Glutamatergic neuron (in vitro differentiated cells): Measurements from ENCODE around the gene NPTXR. TPM values are rescaled to one million over a fixed set of nuclear protein-coding genes. Genes with fewer than 3 reads are reported as not detected.

Experiments
- DNase-seq: peaks from one replicate; pipeline ENCODE4 v3.0.0; 2022
- H3K27ac Mint-ChIP-seq: one replicate; pipeline ENCODE4 v1.8.0; 2020; ENCODE audit warnings: mild to moderate bottlenecking, mixed read lengths, inconsistent platforms; ENCODE audit not compliant: unreplicated experiment
- H3K27me3 Mint-ChIP-seq: one replicate; pipeline ENCODE4 v1.8.0; 2020; ENCODE audit warnings: mild to moderate bottlenecking, moderate library complexity, mixed read lengths, inconsistent platforms; ENCODE audit not compliant: unreplicated experiment
- H3K36me3 Mint-ChIP-seq: one replicate; pipeline ENCODE4 v1.8.0; 2020; ENCODE audit warnings: mild to moderate bottlenecking, mixed read lengths, inconsistent platforms; ENCODE audit not compliant: unreplicated experiment
- H3K4me1 Mint-ChIP-seq: one replicate; pipeline ENCODE4 v1.8.0; 2020; ENCODE audit warnings: mild to moderate bottlenecking, low read depth, mixed read lengths, inconsistent platforms; ENCODE audit not compliant: unreplicated experiment
- H3K4me3 Mint-ChIP-seq: one replicate; pipeline ENCODE4 v1.8.0; 2020; ENCODE audit warnings: mild to moderate bottlenecking, mixed read lengths, inconsistent platforms; ENCODE audit not compliant: unreplicated experiment
- H3K9me3 Mint-ChIP-seq: one replicate; pipeline ENCODE4 v1.8.0; 2020; ENCODE audit warnings: mild to moderate bottlenecking, moderate library complexity, mixed read lengths, inconsistent platforms; ENCODE audit not compliant: unreplicated experiment
- CTCF ChIP-seq: fragments of 200-600 bp; sonication (generic); IDR thresholded peaks from one replicate; pipeline ENCODE4 v1.5.0; 2021; ENCODE audit not compliant: partially characterized antibody, unreplicated experiment
- total RNA-seq: library from RNA; stranded (reverse); fragmentation: NEBNext Ultra II Directional; extraction: Animal tissue kit (Norgen Biotek cat#: 25700); gene quantifications from one replicate; pipeline ENCODE4 v1.2.1, GENCODE V29; 2021; ENCODE audit not compliant: unreplicated experiment

The NPTXR gene
- total RNA-seq, 1 donor from 2014 or later = 9.2 TPM

GRCh38 chr22:38774496-38775166, 69.2 kb downstream of the NPTXR start:
- Mint-ChIP-seq H3K4me1 (peaks cover 3% of the 10 kb centered on the region), H3K27ac (no peak overlapping the region), H3K27me3 (peaks cover 5% of the 10 kb centered on the region), H3K4me3 (no peak overlapping the region), H3K36me3 (no peaks in the 10 kb centered on the region), H3K9me3 (peaks cover 3% of the 10 kb centered on the region)
- no peak for DNase-seq
- TF ChIP-seq CTCF = no peak

- peaks cover 2% of the 10 kb centered on the region for H3K27me3 Mint-ChIP-seq
- H3K4me3 Mint-ChIP-seq = no peak overlapping the region
- TF ChIP-seq CTCF = no peak
- H3K4me1 Mint-ChIP-seq = peaks cover 3% of the 10 kb centered on the region
- DNase-seq = no peak
- peaks cover 3% of the 10 kb centered on the region for H3K9me3 Mint-ChIP-seq
- H3K36me3 Mint-ChIP-seq = no peaks in the 10 kb centered on the region
- no peak overlapping the region for H3K27ac Mint-ChIP-seq
These were observed 70.4 kb downstream of the NPTXR start for GRCh38 chr22:38773363-38773946.

- Mint-ChIP-seq H3K27ac (no peak overlapping the region), H3K4me3 (no peak overlapping the region), H3K9me3 (peaks cover 3% of the 10 kb centered on the region), H3K4me1 (no peaks in the 10 kb centered on the region), H3K36me3 (no peaks in the 10 kb centered on the region), H3K27me3 (peaks cover 2% of the 10 kb centered on the region)
- no peak for DNase-seq
- TF ChIP-seq CTCF = no peak
These were observed 71.3 kb downstream of the NPTXR start for GRCh38 chr22:38772623-38772873.

- H3K4me3 Mint-ChIP-seq = no peak overlapping the region
- no peak overlapping the region for H3K27ac Mint-ChIP-seq
- TF ChIP-seq CTCF = no peak
These were observed 73.4 kb downstream of the NPTXR start for GRCh38 chr22:38770257-38770949.

More at GRCh38 chr22:38770257-38770949, 73.4 kb downstream of the NPTXR start:
- H3K27me3 Mint-ChIP-seq = peaks cover 4% of the 10 kb centered on the region
- DNase-seq = no peak
- H3K36me3 Mint-ChIP-seq = no peaks in the 10 kb centered on the region
- H3K4me1 Mint-ChIP-seq = peaks cover under 1% of the 10 kb centered on the region
- peaks cover 2% of the 10 kb centered on the region for H3K9me3 Mint-ChIP-seq

Other genes with a start within 250 kb of the NPTXR start
- gene FAM227A, start 187.6 kb downstream of the NPTXR start, total RNA-seq = 6.3 TPM
- gene CBY1, start 187.4 kb downstream of the NPTXR start, total RNA-seq = 34.9 TPM
- gene TOMM22, start 162.1 kb downstream of the NPTXR start, total RNA-seq = 61.0 TPM
- 51.0 TPM for gene JOSD1, start 143.1 kb downstream of the NPTXR start, total RNA-seq
- gene GTPBP1, start 138.1 kb downstream of the NPTXR start, total RNA-seq = 55.6 TPM
- gene SUN2, start 88.0 kb downstream of the NPTXR start, total RNA-seq = 174 TPM
- gene DNAL4, start 49.9 kb downstream of the NPTXR start, total RNA-seq = 19.4 TPM
- gene CBX6, start 28.2 kb upstream of the NPTXR start, total RNA-seq = 27.6 TPM
- not detected for gene APOBEC3A, start 113.6 kb upstream of the NPTXR start, total RNA-seq
- not detected for gene APOBEC3B, start 138.3 kb upstream of the NPTXR start, total RNA-seq
- gene APOBEC3C, start 170.2 kb upstream of the NPTXR start, total RNA-seq = 0.71 TPM
- gene APOBEC3D, start 177.1 kb upstream of the NPTXR start, total RNA-seq = 0.64 TPM
- gene APOBEC3F, start 196.8 kb upstream of the NPTXR start, total RNA-seq = 2.8 TPM
- gene APOBEC3G, start 233.2 kb upstream of the NPTXR start, total RNA-seq = 1.0 TPM